ENCODE data around the gene FGF9.
A peak's percentile ranks its signal among the peaks of the same experiment; 100 is the strongest.

FGF9 gene

GRCh38 chr13:21670883-21671619, at the start of gene FGF9:
Gene FGF9, plus strand, starts transcription at chr13:21671073. Its CDS starts 840 bp downstream, at chr13:21671913.
- peak within 1 kb of the TSS; percentile 89 for H3K4me3 ChIP-seq
- H3K36me3 ChIP-seq (ENCODE audit: insufficient read depth, low read length): no peaks in the 10 kb centered on the region
- no peak for DNase-seq (ENCODE audit: low read depth, low spot score)
- no peaks in the 10 kb centered on the region for H3K9me3 ChIP-seq (ENCODE audit: low read depth, low read length)
- no peak within 1 kb of the TSS for H3K27ac ChIP-seq
- peak within 1 kb of the TSS; percentile 51 for H3K9ac ChIP-seq (ENCODE audit: insufficient read length)
- TF ChIP-seq EZH2 (IDR thresholded peaks at IDR 0.05) (no peak), FOXP2 (optimal IDR thresholded peaks at IDR 0.05; ENCODE audit: control extremely low read depth, extremely low read length, insufficient read depth) (no peak), POLR2AphosphoS5 (IDR thresholded peaks at IDR 0.05; ENCODE audit: borderline replicate concordance, low read depth, low read length) (no peak)

- Histone ChIP-seq H3K9ac (ENCODE audit: insufficient read length) (no peak overlapping the region), H3K4me3 (no peak overlapping the region), H3K9me3 (ENCODE audit: low read depth, low read length) (no peaks in the 10 kb centered on the region), H3K27ac (no peak overlapping the region), H3K36me3 (ENCODE audit: insufficient read depth, low read length) (no peaks in the 10 kb centered on the region)
- DNase-seq (ENCODE audit: low read depth, low spot score): no peak
- TF ChIP-seq FOXP2 (optimal IDR thresholded peaks at IDR 0.05; ENCODE audit: control extremely low read depth, extremely low read length, insufficient read depth) (no peak), EZH2 (IDR thresholded peaks at IDR 0.05) (no peak), POLR2AphosphoS5 (IDR thresholded peaks at IDR 0.05; ENCODE audit: borderline replicate concordance, low read depth, low read length) (no peak)
Measured at GRCh38 chr13:21625366-21625765, 45.5 kb upstream of the FGF9 start.

- Histone ChIP-seq H3K27ac (no peak overlapping the region), H3K9ac (ENCODE audit: insufficient read length) (no peak overlapping the region), H3K36me3 (ENCODE audit: insufficient read depth, low read length) (no peaks in the 10 kb centered on the region), H3K9me3 (ENCODE audit: low read depth, low read length) (no peaks in the 10 kb centered on the region), H3K4me3 (no peak overlapping the region)
- DNase-seq (ENCODE audit: low read depth, low spot score): no peak
- TF ChIP-seq EZH2 (IDR thresholded peaks at IDR 0.05) (no peak), POLR2AphosphoS5 (IDR thresholded peaks at IDR 0.05; ENCODE audit: borderline replicate concordance, low read depth, low read length) (no peak), FOXP2 (optimal IDR thresholded peaks at IDR 0.05; ENCODE audit: control extremely low read depth, extremely low read length, insufficient read depth) (no peak)
Measured at GRCh38 chr13:21632196-21632595, 38.7 kb upstream of the FGF9 start.

GRCh38 chr13:21636656-21637055, 34.2 kb upstream of the FGF9 start:
- Histone ChIP-seq H3K9me3 (ENCODE audit: low read depth, low read length) (no peaks in the 10 kb centered on the region), H3K36me3 (ENCODE audit: insufficient read depth, low read length) (no peaks in the 10 kb centered on the region), H3K9ac (ENCODE audit: insufficient read length) (no peak overlapping the region), H3K27ac (no peak overlapping the region), H3K4me3 (no peak overlapping the region)
- DNase-seq (ENCODE audit: low read depth, low spot score): no peak
- TF ChIP-seq FOXP2 (optimal IDR thresholded peaks at IDR 0.05; ENCODE audit: control extremely low read depth, extremely low read length, insufficient read depth): no peak
- no peak for TF ChIP-seq EZH2 (IDR thresholded peaks at IDR 0.05)
- no peak for TF ChIP-seq POLR2AphosphoS5 (IDR thresholded peaks at IDR 0.05; ENCODE audit: borderline replicate concordance, low read depth, low read length)

GRCh38 chr13:21637296-21637695, 33.6 kb upstream of the FGF9 start:
- no peak for DNase-seq (ENCODE audit: low read depth, low spot score)
- no peak overlapping the region for H3K9ac ChIP-seq (ENCODE audit: insufficient read length)
- no peak overlapping the region for H3K4me3 ChIP-seq
- TF ChIP-seq EZH2 (IDR thresholded peaks at IDR 0.05): no peak
- TF ChIP-seq POLR2AphosphoS5 (IDR thresholded peaks at IDR 0.05; ENCODE audit: borderline replicate concordance, low read depth, low read length): no peak
- no peak for TF ChIP-seq FOXP2 (optimal IDR thresholded peaks at IDR 0.05; ENCODE audit: control extremely low read depth, extremely low read length, insufficient read depth)
- no peaks in the 10 kb centered on the region for H3K36me3 ChIP-seq (ENCODE audit: insufficient read depth, low read length)
- H3K27ac ChIP-seq: no peak overlapping the region
- no peaks in the 10 kb centered on the region for H3K9me3 ChIP-seq (ENCODE audit: low read depth, low read length)

- no peak overlapping the region for H3K9ac ChIP-seq (ENCODE audit: insufficient read length)
- no peak overlapping the region for H3K4me3 ChIP-seq
- no peaks in the 10 kb centered on the region for H3K36me3 ChIP-seq (ENCODE audit: insufficient read depth, low read length)
- no peak overlapping the region for H3K27ac ChIP-seq
- TF ChIP-seq POLR2AphosphoS5 (IDR thresholded peaks at IDR 0.05; ENCODE audit: borderline replicate concordance, low read depth, low read length) (no peak), EZH2 (IDR thresholded peaks at IDR 0.05) (no peak), FOXP2 (optimal IDR thresholded peaks at IDR 0.05; ENCODE audit: control extremely low read depth, extremely low read length, insufficient read depth) (no peak)
- H3K9me3 ChIP-seq (ENCODE audit: low read depth, low read length): no peaks in the 10 kb centered on the region
- DNase-seq (ENCODE audit: low read depth, low spot score): no peak
Measured at GRCh38 chr13:21638319-21639282, 32.3 kb upstream of the FGF9 start.

DNA sequence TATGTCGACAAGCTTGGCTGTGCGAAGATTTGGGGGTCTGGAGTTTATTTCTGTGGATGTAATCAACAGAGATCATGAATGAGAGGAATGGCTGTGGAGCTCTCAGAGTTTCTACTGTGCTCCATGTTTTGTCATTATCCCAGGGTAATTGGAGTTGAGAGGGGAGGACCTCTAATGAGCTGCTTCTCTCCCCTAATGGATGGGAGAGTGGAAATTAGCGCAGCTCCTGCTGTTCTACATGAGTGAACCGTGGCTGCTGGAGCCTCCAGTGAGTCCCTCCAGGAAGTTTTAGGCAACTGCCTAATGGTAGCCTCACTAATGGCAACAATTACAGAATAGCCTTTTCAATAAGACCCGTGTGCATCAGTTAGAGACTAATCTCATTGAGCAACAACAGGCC, 31.3 kb upstream of the FGF9 start:
- Histone ChIP-seq H3K4me3 (no peak overlapping the region), H3K27ac (no peak overlapping the region), H3K9ac (ENCODE audit: insufficient read length) (no peak overlapping the region), H3K9me3 (ENCODE audit: low read depth, low read length) (no peaks in the 10 kb centered on the region), H3K36me3 (ENCODE audit: insufficient read depth, low read length) (no peaks in the 10 kb centered on the region)
- DNase-seq (ENCODE audit: low read depth, low spot score): no peak
- TF ChIP-seq EZH2 (IDR thresholded peaks at IDR 0.05): no peak
- TF ChIP-seq FOXP2 (optimal IDR thresholded peaks at IDR 0.05; ENCODE audit: control extremely low read depth, extremely low read length, insufficient read depth): no peak
- no peak for TF ChIP-seq POLR2AphosphoS5 (IDR thresholded peaks at IDR 0.05; ENCODE audit: borderline replicate concordance, low read depth, low read length)

- DNase-seq (ENCODE audit: low read depth, low spot score): no peak
- no peak overlapping the region for H3K27ac ChIP-seq
- TF ChIP-seq FOXP2 (optimal IDR thresholded peaks at IDR 0.05; ENCODE audit: control extremely low read depth, extremely low read length, insufficient read depth) (no peak), EZH2 (IDR thresholded peaks at IDR 0.05) (no peak), POLR2AphosphoS5 (IDR thresholded peaks at IDR 0.05; ENCODE audit: borderline replicate concordance, low read depth, low read length) (no peak)
Measured at GRCh38 chr13:21641629-21642028, 29.2 kb upstream of the FGF9 start.

More at GRCh38 chr13:21641629-21642028, 29.2 kb upstream of the FGF9 start:
- H3K4me3 ChIP-seq: no peak overlapping the region
- no peak overlapping the region for H3K9ac ChIP-seq (ENCODE audit: insufficient read length)
- no peaks in the 10 kb centered on the region for H3K36me3 ChIP-seq (ENCODE audit: insufficient read depth, low read length)
- no peaks in the 10 kb centered on the region for H3K9me3 ChIP-seq (ENCODE audit: low read depth, low read length)
